Fibroblast of pulmonary artery (primary cell): ENCODE measurements around the gene OR4D9.
"Not testable (repeated sequence)": the region's sequence is repeated elsewhere in the genome, so short reads cannot be mapped to it uniquely, and the experiment has no call there.

Experiments used
- DNase-seq: peaks from one replicate; pipeline ENCODE4 v3.0.0-alpha.2; 2010; ENCODE audit warnings: low read depth
- H3K4me3 ChIP-seq: replicated peaks from 2 replicates; pipeline ENCODE4 v1.5.1; 2011; ENCODE audit warnings: low read depth, mild to moderate bottlenecking, control low read depth, low read length, moderate library complexity
- CTCF ChIP-seq: IDR thresholded peaks from 2 replicates; pipeline ENCODE4 v1.5.1; 2011; ENCODE audit warnings: mild to moderate bottlenecking, control low read depth, low read length, inconsistent platforms; ENCODE audit errors: missing control alignments

The OR4D9 gene

GRCh38 chr11:59503276-59503675, 8.1 kb upstream of the OR4D9 start, which contains the start of gene OR4D11:
OR4D11 (plus strand) TSS chr11:59503576; CDS start chr11:59503576, 0 bp downstream.
- no peak within 1 kb of the TSS for H3K4me3 ChIP-seq
- DNase-seq, result no peak
- TF ChIP-seq CTCF, result no peak

- no peak for DNase-seq
- TF ChIP-seq CTCF, result no peak
- H3K4me3 ChIP-seq, result no peak overlapping the region
Observed at GRCh38 chr11:59511675-59512074, 336 bp downstream of the OR4D9 start.

GRCh38 chr11:59520139-59520538, 8.8 kb downstream of the OR4D9 start:
- not testable (repeated sequence) for DNase-seq, H3K4me3 ChIP-seq

- TF ChIP-seq CTCF, result no peak
- no peak for DNase-seq
- no peak overlapping the region for H3K4me3 ChIP-seq
Observed at GRCh38 chr11:59520741-59521140, 9.4 kb downstream of the OR4D9 start.

GRCh38 chr11:59523541-59523940, 12.2 kb downstream of the OR4D9 start:
- no peak for DNase-seq
- TF ChIP-seq CTCF, result no peak
- H3K4me3 ChIP-seq, result no peak overlapping the region

GRCh38 chr11:59528711-59529110, 17.4 kb downstream of the OR4D9 start:
- no peak for TF ChIP-seq CTCF
- DNase-seq, result no peak
- no peak overlapping the region for H3K4me3 ChIP-seq

- no peak overlapping the region for H3K4me3 ChIP-seq
- no peak for TF ChIP-seq CTCF
- DNase-seq, result no peak
Observed at GRCh38 chr11:59532620-59533019, 21.3 kb downstream of the OR4D9 start.
